ENCODE results near the gene EPHB3. TPM values are rescaled to one million over a fixed set of nuclear protein-coding genes. Genes with fewer than 3 reads are reported as not detected.

The EPHB3 gene
- total RNA-seq, 1 donor from 2014 or later = 3.6 TPM

DNA sequence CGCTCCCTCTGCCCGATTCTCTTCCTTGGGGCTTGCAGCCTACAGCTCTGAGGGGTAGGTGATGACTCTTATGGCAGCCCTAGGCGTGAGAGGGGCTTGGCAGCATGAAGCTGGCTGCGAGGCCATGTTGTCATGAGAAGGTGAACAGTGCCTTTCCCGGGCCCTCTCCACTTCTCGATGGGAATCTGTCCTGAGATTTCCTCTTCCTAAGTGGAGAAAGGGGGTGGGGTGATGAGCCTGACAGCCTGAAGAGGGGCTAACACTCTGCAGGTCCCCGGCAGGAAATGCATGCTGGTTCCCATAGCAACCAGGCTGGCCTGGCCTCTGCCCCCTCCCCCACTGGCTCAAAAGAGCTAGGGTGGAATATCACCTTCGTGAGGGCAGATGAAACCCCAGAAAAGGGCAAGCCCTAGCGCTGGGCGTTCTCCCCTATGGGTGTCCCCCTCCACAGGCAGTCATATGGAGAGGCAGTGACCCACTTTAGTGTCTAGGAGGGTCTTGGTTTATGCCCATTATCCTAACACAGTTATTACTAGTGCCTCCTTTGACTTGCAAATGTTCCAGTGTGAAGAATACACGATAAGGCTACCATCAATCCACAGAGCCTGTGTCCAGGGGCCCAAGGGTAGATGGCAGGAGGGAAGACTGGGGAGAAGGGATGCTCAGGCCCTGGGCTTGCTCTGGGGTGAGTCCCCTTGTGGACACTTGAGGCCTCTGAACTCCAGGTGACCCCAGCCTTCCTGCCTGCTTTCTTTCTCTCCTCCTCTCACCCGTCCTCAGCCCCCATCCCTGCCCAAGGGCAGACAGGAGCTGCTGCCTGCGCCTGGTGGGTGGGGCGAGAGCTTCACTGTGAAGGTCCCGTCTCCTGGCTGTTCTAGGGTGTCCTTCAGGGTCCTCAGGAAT lies 13.2 kb downstream of the EPHB3 start:
- intact Hi-C loops (cut with DNase I) = no loop called here
- DNase-seq (ENCODE audit: low spot score) = no peak

DNA sequence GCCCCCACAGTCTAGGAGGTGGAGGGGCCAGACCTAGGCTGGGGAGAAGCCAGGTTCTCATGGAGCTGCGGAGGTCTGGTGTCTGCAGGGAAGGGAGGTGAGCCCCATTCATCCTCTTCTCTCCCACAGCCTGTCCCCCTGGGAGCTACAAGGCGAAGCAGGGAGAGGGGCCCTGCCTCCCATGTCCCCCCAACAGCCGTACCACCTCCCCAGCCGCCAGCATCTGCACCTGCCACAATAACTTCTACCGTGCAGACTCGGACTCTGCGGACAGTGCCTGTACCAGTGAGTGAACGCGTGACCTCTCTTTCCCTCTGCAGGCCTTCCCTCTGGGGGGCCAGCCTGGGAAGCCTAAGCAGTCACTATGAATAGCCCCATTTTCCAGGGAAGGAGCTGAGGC lies 14.1 kb downstream of the EPHB3 start:
- no peak for DNase-seq (ENCODE audit: low spot score)
- intact Hi-C loops (cut with DNase I) = no loop called here

DNA sequence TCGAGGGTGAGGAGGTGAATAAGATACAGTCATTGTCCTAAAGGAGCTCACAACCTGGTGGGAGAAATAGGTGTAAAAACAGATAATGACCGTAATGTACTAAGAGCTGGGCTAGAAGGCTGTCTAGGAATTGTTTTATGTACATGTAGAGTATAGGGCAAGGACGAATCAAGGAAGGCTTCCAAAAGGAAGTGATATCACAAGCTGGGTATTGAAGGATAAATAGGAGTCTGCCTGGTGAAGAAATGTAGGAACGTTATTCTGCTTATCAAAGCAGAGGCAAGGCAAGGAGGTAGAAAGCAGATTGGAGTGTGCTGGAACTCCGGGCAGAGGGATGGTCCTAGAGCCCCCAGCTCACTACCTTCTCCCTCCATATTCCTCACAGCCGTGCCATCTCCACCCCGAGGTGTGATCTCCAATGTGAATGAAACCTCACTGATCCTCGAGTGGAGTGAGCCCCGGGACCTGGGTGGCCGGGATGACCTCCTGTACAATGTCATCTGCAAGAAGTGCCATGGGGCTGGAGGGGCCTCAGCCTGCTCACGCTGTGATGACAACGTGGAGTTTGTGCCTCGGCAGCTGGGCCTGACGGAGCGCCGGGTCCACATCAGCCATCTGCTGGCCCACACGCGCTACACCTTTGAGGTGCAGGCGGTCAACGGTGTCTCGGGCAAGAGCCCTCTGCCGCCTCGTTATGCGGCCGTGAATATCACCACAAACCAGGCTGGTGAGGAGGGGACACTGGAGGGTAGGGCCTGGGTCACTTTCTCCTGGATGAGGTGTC lies 15.1 kb downstream of the EPHB3 start:
- intact Hi-C loops (cut with DNase I) = no loop called here
- DNase-seq (ENCODE audit: low spot score) = no peak

DNA sequence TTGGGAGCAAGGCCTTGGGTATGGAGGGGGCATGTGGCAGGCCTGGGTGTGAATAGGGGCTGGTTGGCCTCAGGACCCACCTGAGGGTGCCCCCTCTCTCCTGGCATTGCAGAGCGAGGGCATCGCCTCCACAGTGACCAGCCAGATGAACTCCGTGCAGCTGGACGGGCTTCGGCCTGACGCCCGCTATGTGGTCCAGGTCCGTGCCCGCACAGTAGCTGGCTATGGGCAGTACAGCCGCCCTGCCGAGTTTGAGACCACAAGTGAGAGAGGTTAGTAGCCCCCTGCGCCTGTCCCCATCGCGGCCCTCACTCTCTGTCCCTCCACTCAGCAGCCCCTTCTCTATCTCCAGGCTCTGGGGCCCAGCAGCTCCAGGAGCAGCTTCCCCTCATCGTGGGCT lies 16.0 kb downstream of the EPHB3 start:
- intact Hi-C loops (cut with DNase I) = no loop called here
- no peak for DNase-seq (ENCODE audit: low spot score)

DNA sequence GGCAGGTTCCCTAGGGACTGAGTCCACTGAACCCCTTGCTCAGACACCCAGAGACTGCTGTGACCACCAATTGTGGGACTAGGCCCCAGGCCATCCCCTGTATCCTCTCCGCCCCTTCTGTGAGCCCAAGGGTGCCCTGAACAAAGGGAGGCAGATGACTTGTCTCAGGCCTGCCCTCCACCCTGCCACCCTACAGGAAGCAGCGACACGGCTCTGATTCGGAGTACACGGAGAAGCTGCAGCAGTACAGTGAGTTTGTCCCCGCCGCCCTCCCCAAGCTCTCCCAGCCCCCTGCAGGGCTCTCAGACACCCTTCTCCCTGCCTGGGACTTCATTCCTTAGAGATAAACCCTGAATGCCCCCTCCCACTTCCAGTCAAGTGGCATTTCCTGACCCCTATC lies 16.6 kb downstream of the EPHB3 start:
- intact Hi-C loops (cut with DNase I) = no loop called here
- DNase-seq (ENCODE audit: low spot score) = no peak

GRCh38 chr3:184578822-184579221 lies 17.2 kb downstream of the EPHB3 start:
- intact Hi-C loops (cut with DNase I) = no loop called here
- DNase-seq (ENCODE audit: low spot score) = no peak

DNA sequence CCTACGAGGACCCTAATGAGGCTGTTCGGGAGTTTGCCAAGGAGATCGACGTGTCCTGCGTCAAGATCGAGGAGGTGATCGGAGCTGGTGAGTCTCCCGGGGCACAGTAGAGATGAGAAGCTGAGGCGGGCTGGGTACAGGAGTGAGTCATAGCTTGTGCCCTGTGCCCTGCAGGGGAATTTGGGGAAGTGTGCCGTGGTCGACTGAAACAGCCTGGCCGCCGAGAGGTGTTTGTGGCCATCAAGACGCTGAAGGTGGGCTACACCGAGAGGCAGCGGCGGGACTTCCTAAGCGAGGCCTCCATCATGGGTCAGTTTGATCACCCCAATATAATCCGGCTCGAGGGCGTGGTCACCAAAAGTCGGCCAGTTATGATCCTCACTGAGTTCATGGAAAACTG lies 17.9 kb downstream of the EPHB3 start:
- no peak for DNase-seq (ENCODE audit: low spot score)
- intact Hi-C loops (cut with DNase I) = no loop called here

GRCh38 chr3:184580376-184580775 lies 18.8 kb downstream of the EPHB3 start:
- DNase-seq (ENCODE audit: low spot score) = no peak
- intact Hi-C loops (cut with DNase I) = no loop called here

GRCh38 chr3:184581331-184581855 lies 19.8 kb downstream of the EPHB3 start:
- intact Hi-C loops (cut with DNase I) = no loop called here
- DNase-seq (ENCODE audit: low spot score) = no peak

- intact Hi-C loops (cut with DNase I) = loop anchor here (1.0 kb wide), 1 partner anchor 129 kb away; the partner anchor contains the start of gene MAGEF1
- no peak for DNase-seq (ENCODE audit: low spot score)
These were observed 21.3 kb downstream of the EPHB3 start for GRCh38 chr3:184582646-184583577.

DNA sequence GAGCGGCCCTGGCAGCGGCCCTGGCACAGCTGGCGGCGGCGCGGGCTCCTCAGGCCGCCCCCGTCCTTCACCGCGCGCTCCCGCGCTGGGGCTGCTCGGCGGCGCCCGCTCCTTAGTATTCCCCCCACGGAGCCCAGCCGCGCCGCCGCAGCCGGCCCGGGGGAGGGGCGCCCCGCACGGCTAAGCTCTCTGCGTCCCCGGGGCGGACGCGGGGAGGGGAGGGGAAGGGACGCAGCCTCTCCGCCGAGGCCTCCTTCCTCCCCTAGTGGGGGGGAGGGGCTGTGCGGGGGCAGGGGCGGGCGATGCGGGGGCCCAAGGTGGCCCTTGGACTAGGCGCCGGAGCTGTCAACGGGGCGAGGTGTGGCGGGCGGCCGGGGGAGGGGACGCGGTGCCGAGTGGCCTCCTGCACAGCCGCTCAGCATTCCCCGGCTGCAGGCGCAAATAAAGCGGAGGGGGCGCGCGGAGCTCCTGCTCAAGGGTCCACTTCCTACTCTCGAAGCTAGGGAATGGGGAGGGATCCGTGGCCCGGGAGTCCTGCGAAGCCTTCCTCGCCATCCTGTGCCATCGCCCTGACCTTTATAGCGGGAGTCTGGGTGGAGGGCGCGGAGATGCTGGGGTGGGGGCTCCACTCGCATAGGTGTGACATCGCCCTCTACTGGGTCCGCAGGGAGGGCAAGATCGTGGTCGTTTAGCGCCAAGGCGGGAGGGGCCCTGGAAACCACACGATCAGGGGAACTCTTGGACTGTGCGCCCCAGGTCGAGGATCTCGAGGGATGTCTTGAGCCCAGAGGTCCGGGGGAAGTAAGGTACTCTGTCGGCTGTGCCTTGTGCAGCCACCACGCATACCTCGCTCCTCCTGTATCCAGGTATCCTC lies 22.2 kb downstream of the EPHB3 start:
- DNase-seq (ENCODE audit: low spot score) = no peak

GRCh38 chr3:184584464-184584891 lies 22.9 kb downstream of the EPHB3 start:
- no peak for DNase-seq (ENCODE audit: low spot score)
- intact Hi-C loops (cut with DNase I) = no loop called here

More for the DNA sequence above, 22.2 kb downstream of the EPHB3 start:
- intact Hi-C loops (cut with DNase I) = loop anchor here (1.0 kb wide), 1 partner anchor 128 kb away; the partner anchor contains the start of gene MAGEF1

DNA sequence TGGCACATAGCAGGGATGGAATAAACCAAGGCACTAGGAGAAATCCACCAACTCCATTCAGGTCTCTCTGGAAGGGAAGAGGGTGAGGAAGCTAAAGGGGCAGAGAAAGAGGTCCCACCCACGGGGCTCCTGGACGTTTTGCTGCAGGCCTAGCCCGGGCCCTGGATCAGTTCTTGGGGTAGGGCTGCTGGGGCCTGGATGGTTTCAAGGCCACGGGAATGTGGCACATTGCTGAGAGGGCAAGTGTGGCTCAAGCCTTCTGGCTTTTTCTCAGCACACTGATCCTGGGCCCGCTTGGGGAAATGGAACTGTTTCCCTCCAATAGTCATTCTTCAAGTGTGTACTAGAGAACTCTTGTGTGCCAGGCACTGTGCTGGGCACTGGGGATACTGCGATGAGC lies 24.0 kb downstream of the EPHB3 start:
- no peak for DNase-seq (ENCODE audit: low spot score)
- intact Hi-C loops (cut with DNase I) = no loop called here

DNA sequence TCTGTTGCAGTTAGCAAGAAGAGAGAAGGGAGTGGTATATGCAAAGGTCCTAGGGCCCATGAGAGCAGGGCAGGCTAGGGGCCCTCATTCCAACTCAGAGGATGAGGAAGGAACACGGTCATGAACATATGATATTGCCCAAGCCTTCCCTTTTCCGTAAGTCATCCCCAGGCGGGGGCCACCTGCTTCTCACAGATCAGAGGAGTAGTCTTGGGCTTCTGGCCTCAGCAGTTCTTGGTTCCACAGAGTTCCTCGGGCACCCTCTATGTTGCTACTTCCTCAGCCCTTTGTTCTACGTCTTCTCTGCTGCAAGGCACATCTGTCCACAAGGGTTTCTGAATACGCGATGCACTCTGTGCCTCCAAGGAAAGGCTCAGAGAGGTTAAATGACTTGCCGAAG lies 25.3 kb downstream of the EPHB3 start:
- DNase-seq (ENCODE audit: low spot score) = no peak
- intact Hi-C loops (cut with DNase I) = no loop called here

GRCh38 chr3:184588776-184589175 lies 27.2 kb downstream of the EPHB3 start:
- no peak for DNase-seq (ENCODE audit: low spot score)
- intact Hi-C loops (cut with DNase I) = no loop called here

- intact Hi-C loops (cut with DNase I) = no loop called here
- no peak for DNase-seq (ENCODE audit: low spot score)
These were observed 29.2 kb downstream of the EPHB3 start for GRCh38 chr3:184590795-184591194.

- DNase-seq (ENCODE audit: low spot score) = no peak
- intact Hi-C loops (cut with DNase I) = no loop called here
These were observed 30.2 kb downstream of the EPHB3 start for GRCh38 chr3:184591789-184592188.
